OCI-LY3 (cell line): Measurements from ENCODE around the gene KIF23.

Source experiments
- H2AFZ ChIP-seq: fragments of 200-600, 300-600 bp; shearing (Covaris generic); 2 replicates; pipeline ENCODE4 v1.6.0; 2014; ENCODE audit warnings: antibody characterized with exemption, low read depth, low read length
- H3K27ac ChIP-seq: fragments of 200-600, 300-600 bp; sonication (generic); 2 replicates; pipeline ENCODE4 v1.5.1; 2014; ENCODE audit warnings: mild to moderate bottlenecking, low read length, moderate library complexity, mixed read lengths
- H3K27me3 ChIP-seq: fragments of 200-600, 300-600 bp; sonication (generic); 2 replicates; pipeline ENCODE4 v1.6.1; 2014; ENCODE audit warnings: low read depth, low read length, mixed read lengths
- H3K36me3 ChIP-seq: fragments of 200-600, 300-600 bp; sonication (generic); replicated peaks from 2 replicates; pipeline ENCODE3; 2014; ENCODE audit warnings: low read depth, low read length, mixed read lengths
- H3K4me1 ChIP-seq: fragments of 300-600, 200-600 bp; sonication (generic); 2 replicates; pipeline ENCODE4 v1.6.1; 2014; ENCODE audit warnings: low read length, mixed read lengths
- H3K4me2 ChIP-seq: fragments of 200-600, 300-600 bp; sonication (generic); 2 replicates; pipeline ENCODE4 v1.6.1; 2014; ENCODE audit warnings: low read length, mixed read lengths
- H3K4me3 ChIP-seq: fragments of 300-600, 200-600 bp; sonication (generic); 2 replicates; pipeline ENCODE4 v1.5.1; 2014; ENCODE audit warnings: antibody characterized with exemption, mild to moderate bottlenecking, low read length, moderate library complexity
- H3K79me2 ChIP-seq: fragments of 300-600, 200-600 bp; shearing (Covaris generic); 2 replicates; pipeline ENCODE4 v1.6.1; 2014; ENCODE audit warnings: mild to moderate bottlenecking, low read length, mixed read lengths
- H3K9ac ChIP-seq: fragments of 300-600, 200-600 bp; shearing (Covaris generic); 2 replicates; pipeline ENCODE4 v1.6.0; 2014; ENCODE audit warnings: mild to moderate bottlenecking, low read length, moderate library complexity
- H3K9me3 ChIP-seq: fragments of 200-600, 300-600 bp; shearing (Covaris generic); 2 replicates; pipeline ENCODE4 v1.6.1; 2014; ENCODE audit warnings: low read length, mixed read lengths; ENCODE audit not compliant: insufficient read depth
- H4K20me1 ChIP-seq: fragments of 200-600, 300-600 bp; sonication (generic); 2 replicates; pipeline ENCODE4 v1.6.1; 2016; ENCODE audit warnings: low read length, mixed read lengths; ENCODE audit not compliant: insufficient read depth
- EZH2phosphoT487 ChIP-seq: fragments of 200-600 bp; shearing (Covaris generic); IDR thresholded peaks from 2 replicates; pipeline ENCODE4 v1.6.1; 2018; ENCODE audit warnings: antibody characterized with exemption, mixed run types, low read depth
- TF ChIP-seq, protein P1 (sequence below): fragments of 200-600, 300-600 bp; sonication (generic); IDR thresholded peaks from 2 replicates; pipeline ENCODE4 v1.5.1; 2014; ENCODE audit warnings: antibody characterized with exemption, low read length, low read depth

The KIF23 gene

DNA sequence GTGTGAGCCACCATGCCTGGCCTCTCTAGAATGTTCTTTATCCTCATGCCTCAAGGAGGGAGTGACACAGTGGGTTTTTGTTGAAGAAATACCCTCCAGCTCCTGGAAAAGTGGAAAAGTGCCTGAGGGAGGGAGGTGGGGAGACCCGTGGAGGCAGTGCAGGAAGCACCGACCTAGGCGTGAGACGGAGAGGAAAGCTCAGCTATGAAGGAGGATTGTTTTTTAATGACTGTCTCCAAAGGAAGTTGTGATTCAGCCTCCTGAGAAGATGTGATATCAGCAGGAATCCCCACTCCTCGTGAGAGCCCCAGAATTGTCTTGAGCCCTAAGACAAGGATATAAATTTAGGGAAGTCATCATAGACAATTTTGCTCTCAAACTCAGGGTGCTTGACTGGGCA lies 60.1 kb downstream of the KIF23 start:
- no peaks in the 10 kb centered on the region for H4K20me1 ChIP-seq

DNA sequence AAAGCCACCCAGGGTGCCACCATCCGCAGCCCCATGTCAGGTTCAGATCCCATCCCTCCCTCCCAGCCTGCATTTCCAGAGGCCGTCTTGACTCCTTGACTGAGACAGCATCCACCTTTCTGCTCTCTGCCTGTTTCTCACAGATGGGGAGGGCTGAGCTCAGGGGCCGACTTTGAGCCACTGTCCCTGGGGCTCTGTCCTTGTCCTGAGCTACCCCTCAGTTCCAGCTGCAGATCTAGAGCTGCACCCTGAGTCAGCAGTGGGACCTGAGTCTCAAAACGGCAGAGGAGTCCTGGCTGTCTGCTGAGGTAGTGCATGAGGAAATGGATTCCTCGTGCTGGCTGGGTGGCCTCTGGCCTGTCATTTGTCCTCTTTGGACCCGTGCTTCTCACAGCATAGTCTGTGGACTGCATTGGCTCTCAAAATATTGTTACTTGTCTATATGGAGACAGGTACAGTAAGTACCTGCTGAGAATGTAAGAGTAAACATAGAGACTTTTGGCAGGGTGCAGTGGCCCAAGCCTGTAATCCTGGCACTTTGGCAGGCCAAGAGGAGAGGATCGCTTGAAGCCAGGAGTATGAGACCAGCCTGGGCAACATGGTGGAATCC lies 60.8 kb downstream of the KIF23 start:
- Histone ChIP-seq H4K20me1 (no peaks in the 10 kb centered on the region), H3K36me3 (no peaks in the 10 kb centered on the region), H3K27ac (no peak overlapping the region), H3K9me3 (no peaks in the 10 kb centered on the region), H3K79me2 (no peaks in the 10 kb centered on the region), H2AFZ (no peak overlapping the region), H3K9ac (no peak overlapping the region), H3K4me3 (no peak overlapping the region), H3K4me2 (no peak overlapping the region), H3K27me3 (peaks cover 19% of the 10 kb centered on the region; the same call in 1 of the 2 replicates), H3K4me1 (peaks cover 3% of the 10 kb centered on the region; the same call in 1 of the 2 replicates)
- no peak for TF ChIP-seq EZH2phosphoT487
- TF ChIP-seq, protein P1, sequence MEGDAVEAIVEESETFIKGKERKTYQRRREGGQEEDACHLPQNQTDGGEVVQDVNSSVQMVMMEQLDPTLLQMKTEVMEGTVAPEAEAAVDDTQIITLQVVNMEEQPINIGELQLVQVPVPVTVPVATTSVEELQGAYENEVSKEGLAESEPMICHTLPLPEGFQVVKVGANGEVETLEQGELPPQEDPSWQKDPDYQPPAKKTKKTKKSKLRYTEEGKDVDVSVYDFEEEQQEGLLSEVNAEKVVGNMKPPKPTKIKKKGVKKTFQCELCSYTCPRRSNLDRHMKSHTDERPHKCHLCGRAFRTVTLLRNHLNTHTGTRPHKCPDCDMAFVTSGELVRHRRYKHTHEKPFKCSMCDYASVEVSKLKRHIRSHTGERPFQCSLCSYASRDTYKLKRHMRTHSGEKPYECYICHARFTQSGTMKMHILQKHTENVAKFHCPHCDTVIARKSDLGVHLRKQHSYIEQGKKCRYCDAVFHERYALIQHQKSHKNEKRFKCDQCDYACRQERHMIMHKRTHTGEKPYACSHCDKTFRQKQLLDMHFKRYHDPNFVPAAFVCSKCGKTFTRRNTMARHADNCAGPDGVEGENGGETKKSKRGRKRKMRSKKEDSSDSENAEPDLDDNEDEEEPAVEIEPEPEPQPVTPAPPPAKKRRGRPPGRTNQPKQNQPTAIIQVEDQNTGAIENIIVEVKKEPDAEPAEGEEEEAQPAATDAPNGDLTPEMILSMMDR: no peak

More for the DNA sequence above, 60.1 kb downstream of the KIF23 start:
- H2AFZ ChIP-seq: no peak overlapping the region
- H3K4me3 ChIP-seq: no peak overlapping the region
- TF ChIP-seq, protein P1: no peak
- no peak for TF ChIP-seq EZH2phosphoT487
- H3K4me2 ChIP-seq: no peak overlapping the region
- H3K27ac ChIP-seq: no peak overlapping the region
- no peaks in the 10 kb centered on the region for H3K36me3 ChIP-seq
- H3K4me1 ChIP-seq: peaks cover 5% of the 10 kb centered on the region
- H3K79me2 ChIP-seq: no peaks in the 10 kb centered on the region
- no peak overlapping the region for H3K9ac ChIP-seq
- H3K27me3 ChIP-seq: peaks cover 13% of the 10 kb centered on the region; the same call in 1 of the 2 replicates
- no peaks in the 10 kb centered on the region for H3K9me3 ChIP-seq

DNA sequence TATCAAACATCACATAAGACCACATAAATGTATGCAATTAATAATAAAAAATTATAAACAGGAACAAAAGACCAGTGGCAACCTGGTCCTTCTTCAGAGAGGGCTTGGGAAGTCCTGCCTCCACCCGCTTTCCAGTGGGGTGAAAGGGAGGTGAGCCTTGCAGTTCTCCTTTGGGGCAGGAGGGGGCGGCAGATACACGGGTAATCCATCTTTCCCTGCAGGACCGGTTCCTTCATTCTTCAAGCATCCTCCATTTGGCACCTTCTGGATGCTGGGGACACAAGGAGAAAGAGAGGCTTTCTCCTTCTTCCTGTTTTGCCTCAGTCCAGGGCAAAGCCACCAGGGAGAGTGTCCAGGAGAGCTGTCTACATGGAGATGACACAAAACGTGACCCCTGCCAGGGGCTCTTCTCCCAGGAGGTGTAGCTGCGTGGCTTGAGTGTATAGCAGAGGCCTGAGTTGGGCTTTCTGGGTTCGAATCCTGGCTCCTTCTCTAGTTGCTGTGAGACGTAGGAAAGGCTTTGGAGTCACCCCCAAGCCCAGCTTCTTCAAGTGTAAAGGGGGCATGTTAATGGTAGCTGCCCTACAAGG lies 61.7 kb downstream of the KIF23 start:
- H3K4me2 ChIP-seq: no peak overlapping the region
- no peaks in the 10 kb centered on the region for H4K20me1 ChIP-seq
- H3K36me3 ChIP-seq: no peaks in the 10 kb centered on the region
- peaks cover 22% of the 10 kb centered on the region; the same call in 1 of the 2 replicates for H3K27me3 ChIP-seq
- TF ChIP-seq, protein P1: peak; percentile 81
- TF ChIP-seq EZH2phosphoT487: no peak
- no peak overlapping the region for H2AFZ ChIP-seq
- H3K4me3 ChIP-seq: no peak overlapping the region
- peaks cover 3% of the 10 kb centered on the region; the same call in 1 of the 2 replicates for H3K4me1 ChIP-seq
- no peaks in the 10 kb centered on the region for H3K79me2 ChIP-seq
- no peak overlapping the region for H3K27ac ChIP-seq
- no peak overlapping the region for H3K9ac ChIP-seq
- no peaks in the 10 kb centered on the region for H3K9me3 ChIP-seq

- TF ChIP-seq, protein P1: no peak
- no peak for TF ChIP-seq EZH2phosphoT487
- no peak overlapping the region for H3K27ac ChIP-seq
Measured at GRCh38 chr15:69476704-69477473, 62.7 kb downstream of the KIF23 start.

More at GRCh38 chr15:69476704-69477473, 62.7 kb downstream of the KIF23 start:
- Histone ChIP-seq H3K9me3 (no peaks in the 10 kb centered on the region), H3K27me3 (peaks cover 22% of the 10 kb centered on the region; the same call in 1 of the 2 replicates), H3K79me2 (no peaks in the 10 kb centered on the region), H3K4me3 (no peak overlapping the region), H3K9ac (no peak overlapping the region), H3K4me2 (no peak overlapping the region), H4K20me1 (no peaks in the 10 kb centered on the region), H3K4me1 (peaks cover 3% of the 10 kb centered on the region; the same call in 1 of the 2 replicates), H3K36me3 (no peaks in the 10 kb centered on the region), H2AFZ (no peak overlapping the region)
